Right atrium auricular region (tissue), 2 donors: Measurements from ENCODE around the gene NAV2. TPM values are rescaled to one million over a fixed set of nuclear protein-coding genes. Genes with fewer than 3 reads are reported as not detected.
A peak's percentile ranks its signal among the peaks of the same experiment; 100 is the strongest.

Experiments
- DNase-seq: peaks from one replicate; pipeline ENCODE4 v3.0.0-alpha.2; 2019; ENCODE audit warnings: low spot score
- H3K27ac ChIP-seq, 2 donors: fragments of 200-600 bp; sonication (generic); 1 replicate in 1 of 2; 2 replicates in 1 of 2; pipeline ENCODE4 v1.5.1; 2016 to 2019
- H3K27me3 ChIP-seq, 2 donors: fragments of 200-600 bp; sonication (generic); one replicate each; pipeline versions ENCODE4 v1.5.1 to v1.6.0; 2017 to 2019
- H3K36me3 ChIP-seq: fragments of 200-600 bp; sonication (generic); one replicate; pipeline ENCODE4 v1.5.1; 2016
- H3K4me1 ChIP-seq, 2 donors: fragments of 200-600 bp; sonication (generic); one replicate each; pipeline versions ENCODE4 v1.5.1 to v1.6.0; 2017 to 2019
- H3K4me3 ChIP-seq, 2 donors: fragments of 200-600 bp; sonication (generic); 1 replicate in 1 of 2; 2 replicates in 1 of 2; pipeline ENCODE4 v1.5.1; 2017 to 2019; ENCODE audit warnings: mild to moderate bottlenecking in 1 of 2, moderate library complexity in 1 of 2
- H3K9me3 ChIP-seq, 2 donors: fragments of 200-600 bp; sonication (generic); one replicate each; pipeline ENCODE4 v1.5.1; 2019
- CTCF ChIP-seq, 2 donors: fragments of 200-600 bp; sonication (generic); IDR thresholded peaks; one replicate each; pipeline ENCODE4 v1.5.1; 2019; ENCODE audit warnings: antibody characterized with exemption in 2 of 2
- total RNA-seq, 2 donors: library from RNA; depleted of rRNA; stranded (reverse); fragments of >200 nt; gene quantifications; one replicate each; pipeline ENCODE4 v1.1.0, GENCODE V29; 2016

Gene NAV2
- total RNA-seq, 2 donors from 2014 or later, result 11.4 to 19.2 TPM

- peaks cover 0 to 33% of the 10 kb centered on the region in 2 donors for H3K4me1 ChIP-seq
- no peak overlapping the region for H3K4me3 ChIP-seq
- no peak overlapping the region for H3K27ac ChIP-seq
- H3K36me3 ChIP-seq, result no peaks in the 10 kb centered on the region
- no peak for DNase-seq
- H3K9me3 ChIP-seq, result no peaks in the 10 kb centered on the region
- TF ChIP-seq CTCF (IDR thresholded peaks at IDR 0.05), result no peak
- no peaks in the 10 kb centered on the region for H3K27me3 ChIP-seq
Measured at GRCh38 chr11:19690885-19691284, 21.8 kb upstream of the NAV2 start.

- no peaks in the 10 kb centered on the region for H3K9me3 ChIP-seq
- H3K27me3 ChIP-seq, result no peaks in the 10 kb centered on the region
- peaks cover 0 to 43% of the 10 kb centered on the region in 2 donors for H3K4me1 ChIP-seq
- no peaks in the 10 kb centered on the region for H3K36me3 ChIP-seq
- H3K4me3 ChIP-seq, result no peak overlapping the region
- no peak for DNase-seq
- no peak for TF ChIP-seq CTCF (IDR thresholded peaks at IDR 0.05)
- H3K27ac ChIP-seq, result no peak overlapping the region
Measured at GRCh38 chr11:19691815-19692500, 20.7 kb upstream of the NAV2 start.

- TF ChIP-seq CTCF (IDR thresholded peaks at IDR 0.05), result no peak
- H3K36me3 ChIP-seq, result no peaks in the 10 kb centered on the region
- H3K27me3 ChIP-seq, result no peaks in the 10 kb centered on the region
- H3K4me1 ChIP-seq, result peaks cover 0 to 52% of the 10 kb centered on the region in 2 donors
- H3K9me3 ChIP-seq, result no peaks in the 10 kb centered on the region
- H3K27ac ChIP-seq, result no peak overlapping the region
- no peak for DNase-seq
- no peak overlapping the region for H3K4me3 ChIP-seq
Measured at GRCh38 chr11:19693146-19693545, 19.5 kb upstream of the NAV2 start.

- TF ChIP-seq CTCF (IDR thresholded peaks at IDR 0.05), result no peak
- H3K4me3 ChIP-seq, result no peak overlapping the region
- H3K27ac ChIP-seq, result no peak overlapping the region
- H3K27me3 ChIP-seq, result no peaks in the 10 kb centered on the region
- H3K4me1 ChIP-seq, result peaks cover 0 to 51% of the 10 kb centered on the region in 2 donors
- no peaks in the 10 kb centered on the region for H3K9me3 ChIP-seq
- no peaks in the 10 kb centered on the region for H3K36me3 ChIP-seq
- DNase-seq, result no peak
Measured at GRCh38 chr11:19694796-19695345, 17.8 kb upstream of the NAV2 start.

- Histone ChIP-seq H3K27ac (peak overlapping the region in 1 of 2 donors; percentile 54), H3K4me3 (no peak overlapping the region), H3K36me3 (no peaks in the 10 kb centered on the region), H3K4me1 (peaks cover 0 to 45% of the 10 kb centered on the region in 2 donors), H3K27me3 (no peaks in the 10 kb centered on the region), H3K9me3 (no peaks in the 10 kb centered on the region)
- TF ChIP-seq CTCF (IDR thresholded peaks at IDR 0.05), result no peak
- no peak for DNase-seq
Measured at GRCh38 chr11:19696073-19696472, 16.6 kb upstream of the NAV2 start.
